Neural cell (in vitro differentiated cells): Measurements from ENCODE around the gene CELSR2. TPM values are rescaled to one million over a fixed set of nuclear protein-coding genes. Genes with fewer than 3 reads are reported as not detected.
"Not testable (repeated sequence)": the region's sequence is repeated elsewhere in the genome, so short reads cannot be mapped to it uniquely, and the experiment has no call there.

ENCODE experiments used
- H2AFZ ChIP-seq: fragments of 200-600, 300-800 bp; sonication (generic), shearing (Covaris generic); 2 replicates; pipeline ENCODE4 v1.6.0; 2014; ENCODE audit warnings: low read depth, mild to moderate bottlenecking, antibody characterized with exemption, low read length, moderate library complexity
- H3F3A ChIP-seq: fragments of 200-600 bp; shearing (Covaris generic); 2 replicates; pipeline ENCODE4 v1.6.1; 2016; ENCODE audit warnings: mild to moderate bottlenecking, moderate library complexity, mixed read lengths, antibody characterized with exemption, low read length; ENCODE audit not compliant: insufficient read depth, poor library complexity, severe bottlenecking
- H3K27ac ChIP-seq: fragments of 200-600, 300-800 bp; sonication (generic), shearing (Covaris generic); 2 replicates; pipeline ENCODE4 v1.5.1; 2014; ENCODE audit warnings: mild to moderate bottlenecking, low read length, moderate library complexity
- H3K27me3 ChIP-seq: fragments of 300-800, 200-600 bp; sonication (generic), shearing (Covaris generic); 2 replicates; pipeline ENCODE4 v1.6.0; 2014; ENCODE audit warnings: mild to moderate bottlenecking, low read depth, low read length, moderate library complexity; ENCODE audit not compliant: insufficient read depth
- H3K36me3 ChIP-seq: fragments of 300-800, 200-600 bp; sonication (generic), shearing (Covaris generic); 2 replicates; pipeline ENCODE4 v1.5.1; 2014; ENCODE audit warnings: mild to moderate bottlenecking, antibody characterized with exemption, low read length, moderate library complexity; ENCODE audit not compliant: insufficient read depth
- H3K4me2 ChIP-seq: fragments of 300-800, 200-600 bp; sonication (generic), shearing (Covaris generic); 2 replicates; pipeline ENCODE4 v1.6.0; 2014; ENCODE audit warnings: mild to moderate bottlenecking, low read length
- H3K4me3 ChIP-seq: fragments of 300-800, 200-600 bp; sonication (generic), shearing (Covaris generic); 2 replicates; pipeline ENCODE4 v1.5.1; 2014; ENCODE audit warnings: mild to moderate bottlenecking, low read length, moderate library complexity
- H3K79me2 ChIP-seq: fragments of 200-600 bp; shearing (Covaris generic); replicated peaks from 2 replicates; pipeline ENCODE4 v1.6.0; 2014; ENCODE audit warnings: mild to moderate bottlenecking, low read length, moderate library complexity; ENCODE audit not compliant: insufficient read depth
- H3K9ac ChIP-seq: fragments of 300-800, 200-600 bp; sonication (generic), shearing (Covaris generic); 2 replicates; pipeline ENCODE4 v1.6.1; 2016; ENCODE audit warnings: mild to moderate bottlenecking, low read length, mixed read lengths
- H3K9me2 ChIP-seq: fragments of 200-600 bp; shearing (Covaris generic); 2 replicates; pipeline ENCODE4 v1.6.1; 2016; ENCODE audit warnings: mild to moderate bottlenecking, low read length, mixed read lengths; ENCODE audit not compliant: insufficient read depth
- H3K9me3 ChIP-seq: fragments of 200-600, 300-800 bp; sonication (generic), shearing (Covaris generic); 2 replicates; pipeline ENCODE4 v1.6.1; 2016; ENCODE audit warnings: mild to moderate bottlenecking, mixed run types, low read length, moderate library complexity, mixed read lengths
- H4K20me1 ChIP-seq: fragments of 200-600 bp; shearing (Covaris generic); 2 replicates; pipeline ENCODE4 v1.6.1; 2016; ENCODE audit warnings: mild to moderate bottlenecking, mixed run types; ENCODE audit not compliant: insufficient read depth
- EP300 ChIP-seq: fragments of 450-650 bp; conservative IDR thresholded peaks from 2 replicates; pipeline ENCODE4 v1.6.1; 2014; ENCODE audit warnings: antibody characterized with exemption, mild to moderate bottlenecking, moderate library complexity; ENCODE audit not compliant: poor library complexity, severe bottlenecking
- EZH2 ChIP-seq: fragments of 200-600, 300-800 bp; shearing (Covaris generic), sonication (generic); IDR thresholded peaks from 2 replicates; pipeline ENCODE4 v1.6.1; 2014; ENCODE audit warnings: antibody characterized with exemption, low read length, borderline replicate concordance, mild to moderate bottlenecking; ENCODE audit not compliant: insufficient read depth, poor library complexity, severe bottlenecking
- MXI1 ChIP-seq: fragments of 450-650 bp; conservative IDR thresholded peaks from 2 replicates; pipeline ENCODE4 v1.6.1; 2014; ENCODE audit warnings: antibody characterized with exemption, mild to moderate bottlenecking; ENCODE audit not compliant: poor library complexity, severe bottlenecking
- POLR2AphosphoS5 ChIP-seq: IDR thresholded peaks from 2 replicates; pipeline ENCODE4 v1.6.1; 2012
- RAD21 ChIP-seq: fragments of 450-650 bp; conservative IDR thresholded peaks from 2 replicates; pipeline ENCODE4 v1.6.1; 2014; ENCODE audit warnings: antibody characterized with exemption, mild to moderate bottlenecking, moderate library complexity
- SMC3 ChIP-seq: fragments of 450-650 bp; conservative IDR thresholded peaks from 2 replicates; pipeline ENCODE4 v1.6.1; 2014; ENCODE audit warnings: antibody characterized with exemption, mild to moderate bottlenecking, moderate library complexity; ENCODE audit not compliant: poor library complexity
- TAF1 ChIP-seq: IDR thresholded peaks from 2 replicates; pipeline ENCODE4 v1.6.1; 2012; ENCODE audit warnings: low read depth
- polyA plus RNA-seq: library from polyadenylated mRNA; depleted of rRNA; stranded (reverse); fragments of >200 nt; gene quantifications from 2 replicates; pipeline ENCODE4 v1.2.3, GENCODE V29; 2014
- TF ChIP-seq, protein P1 (sequence below): IDR thresholded peaks from 2 replicates; pipeline ENCODE4 v1.6.1; 2012; ENCODE audit warnings: borderline replicate concordance
- TF ChIP-seq, protein P2 (sequence below): fragments of 450-650 bp; IDR thresholded peaks from 2 replicates; pipeline ENCODE4 v1.5.1; 2014; ENCODE audit warnings: antibody characterized with exemption, mild to moderate bottlenecking, moderate library complexity; ENCODE audit not compliant: poor library complexity, severe bottlenecking

CELSR2 gene
- polyA plus RNA-seq, 1 donor from 2014 or later, result 7.9 TPM

DNA sequence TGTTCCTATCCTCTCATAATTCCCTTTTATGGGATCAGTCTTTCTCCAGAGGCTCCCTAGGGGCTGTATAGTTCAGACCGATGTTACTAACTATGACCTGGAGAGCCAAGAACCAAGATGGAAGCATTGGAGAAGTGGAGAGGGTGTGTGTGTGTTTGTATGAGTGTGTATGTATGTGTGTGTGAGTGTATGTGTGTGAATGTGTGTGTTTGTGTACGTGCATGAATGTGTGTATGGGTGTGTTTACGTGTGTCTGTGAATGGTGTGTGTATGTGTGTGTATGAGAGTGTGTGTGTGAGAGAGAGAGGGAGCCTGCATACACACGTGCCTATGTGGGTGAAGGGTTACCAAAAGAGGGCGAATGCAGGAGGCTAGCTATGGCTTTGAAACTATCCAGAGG lies 52.5 kb downstream of the CELSR2 start:
- H3K27ac ChIP-seq, result no peak overlapping the region
- no peaks in the 10 kb centered on the region for H3K9me2 ChIP-seq
- H3K9me3 ChIP-seq, result no peaks in the 10 kb centered on the region
- H3K36me3 ChIP-seq, result no peaks in the 10 kb centered on the region
- H4K20me1 ChIP-seq, result no peaks in the 10 kb centered on the region
- TF ChIP-seq EZH2 (no peak), POLR2AphosphoS5 (no peak), TAF1 (no peak), SMC3 (no peak), EP300 (no peak), MXI1 (no peak), RAD21 (no peak)
- TF ChIP-seq, protein P1, sequence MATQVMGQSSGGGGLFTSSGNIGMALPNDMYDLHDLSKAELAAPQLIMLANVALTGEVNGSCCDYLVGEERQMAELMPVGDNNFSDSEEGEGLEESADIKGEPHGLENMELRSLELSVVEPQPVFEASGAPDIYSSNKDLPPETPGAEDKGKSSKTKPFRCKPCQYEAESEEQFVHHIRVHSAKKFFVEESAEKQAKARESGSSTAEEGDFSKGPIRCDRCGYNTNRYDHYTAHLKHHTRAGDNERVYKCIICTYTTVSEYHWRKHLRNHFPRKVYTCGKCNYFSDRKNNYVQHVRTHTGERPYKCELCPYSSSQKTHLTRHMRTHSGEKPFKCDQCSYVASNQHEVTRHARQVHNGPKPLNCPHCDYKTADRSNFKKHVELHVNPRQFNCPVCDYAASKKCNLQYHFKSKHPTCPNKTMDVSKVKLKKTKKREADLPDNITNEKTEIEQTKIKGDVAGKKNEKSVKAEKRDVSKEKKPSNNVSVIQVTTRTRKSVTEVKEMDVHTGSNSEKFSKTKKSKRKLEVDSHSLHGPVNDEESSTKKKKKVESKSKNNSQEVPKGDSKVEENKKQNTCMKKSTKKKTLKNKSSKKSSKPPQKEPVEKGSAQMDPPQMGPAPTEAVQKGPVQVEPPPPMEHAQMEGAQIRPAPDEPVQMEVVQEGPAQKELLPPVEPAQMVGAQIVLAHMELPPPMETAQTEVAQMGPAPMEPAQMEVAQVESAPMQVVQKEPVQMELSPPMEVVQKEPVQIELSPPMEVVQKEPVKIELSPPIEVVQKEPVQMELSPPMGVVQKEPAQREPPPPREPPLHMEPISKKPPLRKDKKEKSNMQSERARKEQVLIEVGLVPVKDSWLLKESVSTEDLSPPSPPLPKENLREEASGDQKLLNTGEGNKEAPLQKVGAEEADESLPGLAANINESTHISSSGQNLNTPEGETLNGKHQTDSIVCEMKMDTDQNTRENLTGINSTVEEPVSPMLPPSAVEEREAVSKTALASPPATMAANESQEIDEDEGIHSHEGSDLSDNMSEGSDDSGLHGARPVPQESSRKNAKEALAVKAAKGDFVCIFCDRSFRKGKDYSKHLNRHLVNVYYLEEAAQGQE, result no peak
- TF ChIP-seq, protein P2, sequence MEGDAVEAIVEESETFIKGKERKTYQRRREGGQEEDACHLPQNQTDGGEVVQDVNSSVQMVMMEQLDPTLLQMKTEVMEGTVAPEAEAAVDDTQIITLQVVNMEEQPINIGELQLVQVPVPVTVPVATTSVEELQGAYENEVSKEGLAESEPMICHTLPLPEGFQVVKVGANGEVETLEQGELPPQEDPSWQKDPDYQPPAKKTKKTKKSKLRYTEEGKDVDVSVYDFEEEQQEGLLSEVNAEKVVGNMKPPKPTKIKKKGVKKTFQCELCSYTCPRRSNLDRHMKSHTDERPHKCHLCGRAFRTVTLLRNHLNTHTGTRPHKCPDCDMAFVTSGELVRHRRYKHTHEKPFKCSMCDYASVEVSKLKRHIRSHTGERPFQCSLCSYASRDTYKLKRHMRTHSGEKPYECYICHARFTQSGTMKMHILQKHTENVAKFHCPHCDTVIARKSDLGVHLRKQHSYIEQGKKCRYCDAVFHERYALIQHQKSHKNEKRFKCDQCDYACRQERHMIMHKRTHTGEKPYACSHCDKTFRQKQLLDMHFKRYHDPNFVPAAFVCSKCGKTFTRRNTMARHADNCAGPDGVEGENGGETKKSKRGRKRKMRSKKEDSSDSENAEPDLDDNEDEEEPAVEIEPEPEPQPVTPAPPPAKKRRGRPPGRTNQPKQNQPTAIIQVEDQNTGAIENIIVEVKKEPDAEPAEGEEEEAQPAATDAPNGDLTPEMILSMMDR, result no peak
- no peaks in the 10 kb centered on the region for H3K27me3 ChIP-seq
- no peaks in the 10 kb centered on the region for H3K79me2 ChIP-seq
- no peak overlapping the region for H3K4me2 ChIP-seq
- H3K4me3 ChIP-seq, result no peak overlapping the region
- H3K9ac ChIP-seq, result no peak overlapping the region
- H2AFZ ChIP-seq, result no peak overlapping the region
- no peaks in the 10 kb centered on the region for H3F3A ChIP-seq

DNA sequence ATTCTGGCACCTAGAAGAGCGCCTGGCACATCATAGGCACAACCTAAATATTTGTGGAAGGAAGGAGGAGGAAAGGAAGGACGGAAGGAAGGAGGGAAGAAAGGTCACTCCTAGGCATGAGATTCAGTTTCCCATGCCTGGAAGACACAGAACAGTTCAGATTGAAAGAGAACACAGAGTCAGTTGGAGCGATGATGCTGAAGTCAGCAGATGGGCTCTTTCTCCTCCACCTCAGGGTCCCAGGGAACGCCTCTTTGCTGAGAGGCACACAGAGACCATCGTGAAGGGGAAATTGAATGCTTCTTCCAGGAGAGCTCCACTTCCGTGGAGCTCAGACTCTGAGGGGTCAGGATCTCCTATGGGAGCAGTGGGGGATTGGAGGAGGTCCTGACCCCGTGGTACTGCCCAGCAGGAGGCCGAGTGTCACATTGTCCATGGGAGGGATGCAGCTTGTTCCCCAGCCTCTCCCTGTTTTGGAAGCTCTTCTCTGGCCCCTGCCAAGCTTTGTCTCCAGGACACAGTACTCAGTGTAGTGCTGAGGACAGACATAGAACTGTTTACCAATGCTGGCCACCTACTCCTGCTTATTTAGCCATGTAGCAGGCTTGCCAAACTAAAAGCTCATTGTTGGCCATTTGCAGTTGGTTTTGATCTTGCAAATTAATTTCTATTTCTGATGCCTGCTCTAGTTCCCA lies 55.0 kb downstream of the CELSR2 start:
- no peak overlapping the region for H3K27ac ChIP-seq
- H4K20me1 ChIP-seq, result no peaks in the 10 kb centered on the region
- no peaks in the 10 kb centered on the region for H3F3A ChIP-seq
- no peaks in the 10 kb centered on the region for H3K9me3 ChIP-seq
- no peaks in the 10 kb centered on the region for H3K9me2 ChIP-seq
- H2AFZ ChIP-seq, result no peak overlapping the region
- H3K4me2 ChIP-seq, result no peak overlapping the region
- H3K79me2 ChIP-seq, result no peaks in the 10 kb centered on the region
- TF ChIP-seq SMC3 (no peak), MXI1 (no peak), EZH2 (no peak)
- TF ChIP-seq, protein P2, result no peak
- H3K36me3 ChIP-seq, result no peaks in the 10 kb centered on the region
- H3K9ac ChIP-seq, result no peak overlapping the region
- H3K4me3 ChIP-seq, result no peak overlapping the region
- no peaks in the 10 kb centered on the region for H3K27me3 ChIP-seq

DNA sequence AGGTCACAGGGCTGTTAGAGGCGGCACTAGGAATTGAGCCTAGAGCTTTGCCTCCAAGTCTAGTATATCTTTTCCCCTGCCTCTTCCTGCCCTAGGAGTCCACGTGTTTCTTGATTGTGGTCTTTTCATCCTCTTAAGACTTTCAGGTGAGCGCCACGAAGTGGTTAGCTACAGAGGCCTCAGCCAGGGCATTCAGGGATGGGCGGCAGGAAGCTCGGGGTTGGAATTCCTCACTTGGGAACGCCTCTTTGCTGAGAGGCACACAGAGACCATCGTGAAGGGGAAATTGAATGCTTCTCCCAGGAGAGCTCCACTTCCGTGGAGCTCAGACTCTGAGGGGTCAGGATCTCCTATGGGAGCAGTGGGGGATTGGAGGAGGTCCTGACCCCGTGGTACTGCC lies 56.7 kb downstream of the CELSR2 start:
- H3K4me2 ChIP-seq, H3K9ac ChIP-seq, H3K27ac ChIP-seq: not testable (repeated sequence)

More for the DNA sequence above, 56.7 kb downstream of the CELSR2 start:
- not testable (repeated sequence) for H3F3A ChIP-seq, H3K4me3 ChIP-seq, H3K9me3 ChIP-seq, H3K9me2 ChIP-seq, H3K79me2 ChIP-seq, H4K20me1 ChIP-seq, H2AFZ ChIP-seq, H3K36me3 ChIP-seq, H3K27me3 ChIP-seq
